Mesothelial cell of epicardium (in vitro differentiated cells): ENCODE results near the gene TMEM140. TPM values are rescaled to one million over a fixed set of nuclear protein-coding genes. Genes with fewer than 3 reads are reported as not detected.

Experiments used
- DNase-seq, 2 experiments: peaks; one replicate each; pipeline ENCODE4 v3.0.0; 2021; ENCODE audit warnings: low spot score in 2 of 2; ENCODE audit not compliant: unreplicated experiment in 2 of 2
- H3K27ac Mint-ChIP-seq: 2 replicates; pipeline ENCODE4 v1.8.0; 2021; ENCODE audit warnings: mixed read lengths
- H3K27me3 Mint-ChIP-seq: 2 replicates; pipeline ENCODE4 v1.8.0; 2021; ENCODE audit warnings: low read depth, mixed read lengths
- H3K36me3 Mint-ChIP-seq: 2 replicates; pipeline ENCODE4 v1.8.0; 2021; ENCODE audit warnings: mixed read lengths
- H3K4me1 Mint-ChIP-seq: 2 replicates; pipeline ENCODE4 v1.8.0; 2021; ENCODE audit warnings: mixed read lengths
- H3K4me3 Mint-ChIP-seq: 2 replicates; pipeline ENCODE4 v1.8.0; 2021; ENCODE audit warnings: mild to moderate bottlenecking, moderate library complexity, mixed read lengths
- H3K9me3 Mint-ChIP-seq: 2 replicates; pipeline ENCODE4 v1.8.0; 2021; ENCODE audit warnings: mixed read lengths
- total RNA-seq: library from RNA; stranded (reverse); gene quantifications from 3 replicates; pipeline ENCODE4 v1.2.1, GENCODE V29; 2021
- TF ChIP-seq, protein P1 (sequence below): fragments of 200-600 bp; sonication (generic); IDR thresholded peaks from one replicate; pipeline ENCODE4 v1.5.0; 2021; ENCODE audit warnings: antibody characterized with exemption; ENCODE audit not compliant: unreplicated experiment

TMEM140 gene
- total RNA-seq, 1 donor from 2014 or later = 0.40 TPM

DNA sequence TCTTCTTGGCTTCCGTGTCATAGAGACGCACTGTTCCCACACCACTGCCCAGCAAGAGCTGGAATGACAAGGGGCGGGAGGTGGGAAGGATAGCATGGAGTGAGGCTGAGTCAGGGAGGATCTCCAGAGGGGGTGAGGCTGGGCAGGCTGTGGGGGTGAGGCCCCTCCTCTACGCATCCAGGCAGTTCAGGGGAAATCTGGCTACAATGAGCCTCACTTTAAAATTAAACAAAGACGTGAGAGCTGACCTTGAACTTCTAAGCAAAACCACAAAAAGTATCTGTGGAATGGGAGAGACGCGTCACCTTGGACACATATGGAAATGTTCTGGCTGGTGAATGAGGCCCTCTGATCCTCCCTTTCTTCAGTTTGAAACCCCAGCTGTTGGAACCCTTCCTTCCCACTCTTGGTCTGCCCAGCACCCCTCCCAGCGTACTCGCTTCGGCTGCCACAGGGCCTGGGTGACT, 45.8 kb downstream of the TMEM140 start:
- Mint-ChIP-seq H3K36me3 (peaks cover 56% of the 10 kb centered on the region), H3K4me3 (no peak overlapping the region), H3K27me3 (no peaks in the 10 kb centered on the region), H3K4me1 (peaks cover 11% of the 10 kb centered on the region), H3K27ac (no peak overlapping the region), H3K9me3 (no peaks in the 10 kb centered on the region)
- TF ChIP-seq, protein P1, sequence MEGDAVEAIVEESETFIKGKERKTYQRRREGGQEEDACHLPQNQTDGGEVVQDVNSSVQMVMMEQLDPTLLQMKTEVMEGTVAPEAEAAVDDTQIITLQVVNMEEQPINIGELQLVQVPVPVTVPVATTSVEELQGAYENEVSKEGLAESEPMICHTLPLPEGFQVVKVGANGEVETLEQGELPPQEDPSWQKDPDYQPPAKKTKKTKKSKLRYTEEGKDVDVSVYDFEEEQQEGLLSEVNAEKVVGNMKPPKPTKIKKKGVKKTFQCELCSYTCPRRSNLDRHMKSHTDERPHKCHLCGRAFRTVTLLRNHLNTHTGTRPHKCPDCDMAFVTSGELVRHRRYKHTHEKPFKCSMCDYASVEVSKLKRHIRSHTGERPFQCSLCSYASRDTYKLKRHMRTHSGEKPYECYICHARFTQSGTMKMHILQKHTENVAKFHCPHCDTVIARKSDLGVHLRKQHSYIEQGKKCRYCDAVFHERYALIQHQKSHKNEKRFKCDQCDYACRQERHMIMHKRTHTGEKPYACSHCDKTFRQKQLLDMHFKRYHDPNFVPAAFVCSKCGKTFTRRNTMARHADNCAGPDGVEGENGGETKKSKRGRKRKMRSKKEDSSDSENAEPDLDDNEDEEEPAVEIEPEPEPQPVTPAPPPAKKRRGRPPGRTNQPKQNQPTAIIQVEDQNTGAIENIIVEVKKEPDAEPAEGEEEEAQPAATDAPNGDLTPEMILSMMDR = no peak
- DNase-seq = no peak

DNA sequence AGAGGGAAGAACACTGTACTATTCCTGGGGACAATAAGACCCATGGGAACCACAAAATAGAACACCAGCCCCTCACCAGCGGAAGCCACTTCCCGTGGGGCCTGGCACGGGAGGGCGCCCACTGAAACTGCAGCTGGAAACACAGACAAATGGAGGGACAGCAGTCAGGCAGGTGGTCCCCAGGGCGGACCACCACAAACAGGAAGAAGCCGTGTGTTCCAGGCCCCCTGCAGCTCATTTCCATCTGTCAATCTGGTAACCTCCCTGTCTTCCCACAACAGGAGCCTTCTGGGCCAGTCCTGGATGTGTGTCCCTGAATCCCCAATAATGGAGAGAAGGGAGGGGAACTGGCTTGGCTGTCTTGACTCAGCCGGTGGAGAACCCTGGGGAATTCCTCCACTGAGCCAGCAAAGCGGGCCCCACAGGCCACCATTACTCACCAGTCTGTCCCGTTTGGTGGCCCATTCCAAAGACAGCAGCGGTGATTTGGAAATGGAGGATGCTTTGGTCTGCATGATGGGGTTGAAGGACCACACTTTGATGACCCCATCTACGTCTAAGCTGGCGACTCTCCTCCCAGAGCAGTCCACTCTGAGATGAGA, 46.7 kb downstream of the TMEM140 start:
- Mint-ChIP-seq H3K27ac (no peak overlapping the region), H3K27me3 (no peaks in the 10 kb centered on the region)
- TF ChIP-seq, protein P1 = no peak

DNA sequence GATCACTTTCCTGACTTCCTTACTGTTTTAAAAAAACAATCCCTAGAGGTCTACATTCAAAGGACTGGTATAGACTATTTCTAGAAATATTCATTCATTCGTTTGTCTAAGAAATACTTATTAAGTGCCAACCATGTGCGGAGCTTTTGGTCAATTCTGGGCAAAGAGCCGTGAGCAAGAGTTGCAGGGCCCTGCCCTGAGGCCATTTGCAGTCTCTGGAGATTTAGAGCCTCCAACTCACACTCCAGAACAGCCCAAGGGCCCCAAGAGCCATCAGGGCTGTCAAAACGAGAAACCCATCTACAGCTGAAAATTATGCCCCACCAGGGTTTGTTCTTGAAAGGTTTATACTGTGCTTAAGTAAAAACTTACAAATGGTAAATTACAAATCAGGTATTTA, 47.3 kb downstream of the TMEM140 start:
- Mint-ChIP-seq H3K9me3 (no peaks in the 10 kb centered on the region), H3K27me3 (no peaks in the 10 kb centered on the region), H3K4me3 (no peak overlapping the region), H3K36me3 (peaks cover 56% of the 10 kb centered on the region), H3K27ac (no peak overlapping the region), H3K4me1 (peaks cover 4% of the 10 kb centered on the region)
- TF ChIP-seq, protein P1 = no peak
- DNase-seq = no peak

More for the DNA sequence above, 46.7 kb downstream of the TMEM140 start:
- Mint-ChIP-seq H3K9me3 (no peaks in the 10 kb centered on the region), H3K36me3 (peaks cover 56% of the 10 kb centered on the region), H3K4me1 (peaks cover 9% of the 10 kb centered on the region), H3K4me3 (no peak overlapping the region)
- DNase-seq = no peak

DNA sequence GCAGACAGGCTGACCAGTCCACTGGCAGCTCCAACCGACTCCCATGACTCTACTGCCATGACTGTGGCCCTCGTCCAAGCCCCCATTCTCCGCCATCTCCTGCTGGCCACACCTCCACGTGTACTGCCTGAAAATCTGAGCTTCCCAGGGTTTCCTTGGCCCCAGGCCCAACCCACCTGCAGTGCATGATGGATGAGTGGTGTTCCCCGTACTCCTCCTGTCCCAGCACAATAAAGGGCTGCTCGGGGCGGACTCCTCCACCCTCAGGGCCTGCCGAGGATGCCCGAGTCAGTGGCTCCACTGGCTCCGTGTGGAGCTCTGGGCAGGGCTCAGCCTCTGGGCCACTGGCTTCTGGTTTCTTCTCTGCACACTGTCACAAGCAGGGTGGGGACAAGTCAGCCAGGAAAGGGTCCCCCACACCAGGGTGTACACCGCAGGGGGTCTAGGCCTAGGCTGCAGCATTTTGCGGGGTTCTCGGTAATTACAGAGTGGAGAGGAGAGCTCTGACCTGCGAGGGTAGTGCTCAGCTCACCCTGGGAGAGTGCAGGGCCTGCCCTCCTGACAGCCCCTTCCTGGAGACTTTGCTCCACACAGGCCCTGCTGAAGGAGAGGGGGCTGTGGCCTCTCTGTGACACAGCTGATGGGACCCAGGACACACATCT, 48.2 kb downstream of the TMEM140 start:
- no peaks in the 10 kb centered on the region for H3K4me1 Mint-ChIP-seq
- peaks cover 48% of the 10 kb centered on the region for H3K36me3 Mint-ChIP-seq
- TF ChIP-seq, protein P1 = no peak

DNA sequence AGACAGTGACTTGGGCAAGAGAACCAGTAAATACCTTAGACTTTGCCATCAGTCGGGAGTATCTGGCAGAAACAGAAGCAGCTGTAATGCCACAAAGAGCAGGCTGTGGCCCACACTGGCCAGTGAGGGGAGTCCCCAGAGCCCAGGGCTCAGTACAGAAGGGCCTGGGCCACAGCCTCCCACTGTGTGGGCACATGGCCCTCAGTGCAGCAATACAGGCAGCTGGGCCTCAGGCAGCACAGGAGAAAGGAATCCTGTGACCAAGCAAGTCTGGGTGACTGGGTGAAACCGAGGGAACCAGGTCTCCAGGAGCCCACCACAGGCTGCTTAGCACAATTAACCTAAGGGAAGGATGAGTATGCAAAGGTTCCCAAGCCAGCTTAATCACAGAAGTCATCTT, 49.5 kb downstream of the TMEM140 start:
- Mint-ChIP-seq H3K4me1 (no peaks in the 10 kb centered on the region), H3K27ac (no peak overlapping the region), H3K27me3 (no peaks in the 10 kb centered on the region), H3K4me3 (no peak overlapping the region), H3K36me3 (peaks cover 45% of the 10 kb centered on the region), H3K9me3 (no peaks in the 10 kb centered on the region)
- DNase-seq = peak in 1 of 2 experiments; percentile 2
- TF ChIP-seq, protein P1 = no peak

More for the DNA sequence above, 48.2 kb downstream of the TMEM140 start:
- no peak overlapping the region for H3K4me3 Mint-ChIP-seq
- H3K9me3 Mint-ChIP-seq = no peaks in the 10 kb centered on the region
- DNase-seq = no peak
- no peak overlapping the region for H3K27ac Mint-ChIP-seq
- H3K27me3 Mint-ChIP-seq = no peaks in the 10 kb centered on the region
